K562 (cell line): ENCODE measurements around the gene MYO1H. TPM values are rescaled to one million over a fixed set of nuclear protein-coding genes. Genes with fewer than 3 reads are reported as not detected.

Experiments used
- CREB3 ChIP-seq: fragments of 450-650 bp; conservative IDR thresholded peaks from 2 replicates; pipeline ENCODE4 v1.6.1; 2016; ENCODE audit warnings: missing genetic modification characterization, low read depth, mild to moderate bottlenecking, missing compliant biosample characterization, moderate library complexity
- CTCFL ChIP-seq: IDR thresholded peaks from 2 replicates; pipeline ENCODE4 v1.6.1; 2011; ENCODE audit warnings: borderline replicate concordance, low read depth, mild to moderate bottlenecking, moderate library complexity, low read length; ENCODE audit not compliant: insufficient read depth, poor library complexity, severe bottlenecking
- ETV1 ChIP-seq: fragments of 450-650 bp; conservative IDR thresholded peaks from 2 replicates; pipeline ENCODE4 v1.6.1; 2016; ENCODE audit warnings: missing genetic modification characterization, control low read depth, low read depth, missing compliant biosample characterization
- KHSRP ChIP-seq: fragments of 450-650 bp; IDR thresholded peaks from 2 replicates; pipeline ENCODE4 v1.6.1; 2017
- MGA ChIP-seq: fragments of 450-650 bp; IDR thresholded peaks from 2 replicates; pipeline ENCODE4 v1.6.1; 2016; ENCODE audit warnings: mild to moderate bottlenecking, moderate library complexity
- NFE2L1 ChIP-seq: fragments of 450-650 bp; IDR thresholded peaks from 2 replicates; pipeline ENCODE4 v1.6.1; 2016; ENCODE audit warnings: missing genetic modification characterization, low read depth, mild to moderate bottlenecking, missing compliant biosample characterization, moderate library complexity, borderline replicate concordance
- RBM15 ChIP-seq: fragments of 200-400 bp; formaldehyde crosslinking; IDR thresholded peaks from 2 replicates; pipeline ENCODE4 v1.6.1; 2018; ENCODE audit warnings: mild to moderate bottlenecking, low read length, moderate library complexity; ENCODE audit not compliant: insufficient read depth
- RNF2 ChIP-seq: sonication (generic); IDR thresholded peaks from 2 replicates; pipeline ENCODE4 v1.6.1; 2016
- TBP ChIP-seq: optimal IDR thresholded peaks from 2 replicates; pipeline ENCODE3; 2011; ENCODE audit warnings: low read depth, low read length, improper control_type of control experiment
- polyA plus RNA-seq, 8 experiments: library from polyadenylated mRNA; depleted of rRNA in 4 of 8; stranded (reverse) in 5 of 8; unstranded in 3 of 8; fragments of >200 nt; fragmentation: Nextera tagmentation in 2 of 8; fragmentation: Illumina TruSeq in 1 of 8; extraction: Ambion mirVana in 2 of 8; extraction: Trizol in 1 of 8; gene quantifications; 2 replicates each; pipeline versions ENCODE4 v1.2.1 to v1.2.3, GENCODE V29; 2011 to 2014; ENCODE audit warnings: inconsistent platforms in 1 of 8, missing spikeins in 1 of 8
- total RNA-seq, 7 experiments: library from RNA; depleted of rRNA in 6 of 7; stranded (reverse); fragments of >200 nt in 6 of 7; fragmentation: Illumina TruSeq in 2 of 7; extraction: Trizol in 2 of 7; gene quantifications; 2 replicates each; pipeline versions ENCODE4 v1.2.1 to v1.2.3, GENCODE V29; 2011 to 2021; ENCODE audit warnings: low replicate concordance in 1 of 7

MYO1H gene
- total and polyA plus RNA-seq, 9 of the 15 experiments (the other 6 are each of a cell fraction or from before 2014, with no cell fraction given) = not detected

GRCh38 chr12:109477185-109477962 is 129.7 kb downstream of the MYO1H start, which contains the start of the genes KCTD10 and UBE3B (continued):
- TF ChIP-seq CTCFL = no peak
- TF ChIP-seq CREB3 (tag) = peak; percentile 83; the same call in 1 of the 2 replicates
- no peak for TF ChIP-seq MGA
- no peak for TF ChIP-seq KHSRP
- TF ChIP-seq TBP = peak; percentile 96
- TF ChIP-seq RBM15 = no peak
- no peak for TF ChIP-seq NFE2L1 (tag)
- peak; percentile 95 for TF ChIP-seq ETV1 (tag)
- peak; percentile 34; the same call in 1 of the 2 replicates for TF ChIP-seq RNF2
